Skeletal muscle tissue (tissue), 4 donors: ENCODE measurements around the gene KCNH8. TPM values are rescaled to one million over a fixed set of nuclear protein-coding genes. Genes with fewer than 3 reads are reported as not detected.

Source experiments
- H3K27ac ChIP-seq: one replicate; pipeline ENCODE4 v1.7.0; 2013; ENCODE audit warnings: mild to moderate bottlenecking, low read depth, low read length, inconsistent platforms
- H3K27me3 ChIP-seq, 3 donors: one replicate each; pipeline ENCODE4 v1.7.0; 2013; ENCODE audit warnings: low read length in 3 of 3; ENCODE audit not compliant: control insufficient read depth in 3 of 3, insufficient read depth in 3 of 3
- H3K36me3 ChIP-seq, 3 donors: one replicate each; pipeline ENCODE4 v1.7.0; 2013; ENCODE audit warnings: low read length in 3 of 3; ENCODE audit not compliant: control insufficient read depth in 3 of 3, insufficient read depth in 3 of 3
- H3K4me1 ChIP-seq, 3 donors: one replicate each; pipeline ENCODE4 v1.7.0; 2013; ENCODE audit warnings: low read length in 3 of 3, mild to moderate bottlenecking in 3 of 3; ENCODE audit not compliant: control insufficient read depth in 3 of 3, insufficient read depth in 3 of 3
- H3K4me3 ChIP-seq, 3 donors: one replicate each; pipeline ENCODE4 v1.7.0; 2013; ENCODE audit warnings: low read length in 3 of 3
- H3K9ac ChIP-seq, 3 donors: one replicate each; pipeline ENCODE4 v1.7.0; 2013; ENCODE audit warnings: low read length in 3 of 3, mild to moderate bottlenecking in 3 of 3, moderate library complexity in 2 of 3, low read depth in 1 of 3
- H3K9me3 ChIP-seq, 3 donors: one replicate each; pipeline ENCODE4 v1.7.0; 2013; ENCODE audit warnings: low read length in 3 of 3; ENCODE audit not compliant: control insufficient read depth in 3 of 3
- total RNA-seq: library from RNA; depleted of rRNA; stranded (reverse); fragments of >200 nt; gene quantifications from one replicate; pipeline ENCODE4 v1.2.3, GENCODE V29; 2014
- donor health status: Osteomylitis.

KCNH8 gene
- total RNA-seq, 1 donor from 2014 or later: under 0.01 TPM

- no peaks in the 10 kb centered on the region for H3K9me3 ChIP-seq
- no peak overlapping the region for H3K27ac ChIP-seq
- no peak overlapping the region for H3K4me3 ChIP-seq
- no peaks in the 10 kb centered on the region for H3K4me1 ChIP-seq
- no peaks in the 10 kb centered on the region for H3K27me3 ChIP-seq
- H3K36me3 ChIP-seq: no peaks in the 10 kb centered on the region
- H3K9ac ChIP-seq: no peak overlapping the region
Observed at GRCh38 chr3:19342389-19342788, 194.1 kb downstream of the KCNH8 start.

GRCh38 chr3:19346759-19347158, 198.4 kb downstream of the KCNH8 start:
- Histone ChIP-seq H3K9me3 (no peaks in the 10 kb centered on the region), H3K36me3 (no peaks in the 10 kb centered on the region), H3K27ac (no peak overlapping the region), H3K4me3 (no peak overlapping the region), H3K9ac (no peak overlapping the region), H3K4me1 (no peaks in the 10 kb centered on the region), H3K27me3 (no peaks in the 10 kb centered on the region)

- no peak overlapping the region for H3K4me3 ChIP-seq
- H3K9ac ChIP-seq: no peak overlapping the region
- H3K9me3 ChIP-seq: no peaks in the 10 kb centered on the region
- H3K4me1 ChIP-seq: no peaks in the 10 kb centered on the region
- H3K36me3 ChIP-seq: no peaks in the 10 kb centered on the region
- H3K27me3 ChIP-seq: no peaks in the 10 kb centered on the region
- no peak overlapping the region for H3K27ac ChIP-seq
Observed at GRCh38 chr3:19347671-19348070, 199.4 kb downstream of the KCNH8 start.

GRCh38 chr3:19348500-19348899, 200.2 kb downstream of the KCNH8 start:
- Histone ChIP-seq H3K4me1 (no peaks in the 10 kb centered on the region), H3K27me3 (no peaks in the 10 kb centered on the region), H3K4me3 (no peak overlapping the region), H3K9me3 (no peaks in the 10 kb centered on the region), H3K36me3 (no peaks in the 10 kb centered on the region), H3K27ac (no peak overlapping the region), H3K9ac (no peak overlapping the region)

- Histone ChIP-seq H3K4me1 (no peaks in the 10 kb centered on the region), H3K4me3 (no peak overlapping the region), H3K27me3 (no peaks in the 10 kb centered on the region), H3K9ac (no peak overlapping the region), H3K9me3 (no peaks in the 10 kb centered on the region), H3K36me3 (no peaks in the 10 kb centered on the region), H3K27ac (no peak overlapping the region)
Observed at GRCh38 chr3:19348941-19349564, 200.7 kb downstream of the KCNH8 start.

- H3K9me3 ChIP-seq: no peaks in the 10 kb centered on the region
- no peak overlapping the region for H3K27ac ChIP-seq
- no peaks in the 10 kb centered on the region for H3K36me3 ChIP-seq
- H3K27me3 ChIP-seq: no peaks in the 10 kb centered on the region
- no peaks in the 10 kb centered on the region for H3K4me1 ChIP-seq
- H3K9ac ChIP-seq: no peak overlapping the region
- no peak overlapping the region for H3K4me3 ChIP-seq
Observed at GRCh38 chr3:19357947-19358346, 209.6 kb downstream of the KCNH8 start.

- Histone ChIP-seq H3K9ac (no peak overlapping the region), H3K36me3 (no peaks in the 10 kb centered on the region), H3K4me1 (no peaks in the 10 kb centered on the region), H3K9me3 (no peaks in the 10 kb centered on the region), H3K4me3 (no peak overlapping the region), H3K27me3 (no peaks in the 10 kb centered on the region), H3K27ac (no peak overlapping the region)
Observed at GRCh38 chr3:19363071-19363470, 214.8 kb downstream of the KCNH8 start.

- no peaks in the 10 kb centered on the region for H3K4me1 ChIP-seq
- H3K36me3 ChIP-seq: no peaks in the 10 kb centered on the region
- H3K9me3 ChIP-seq: no peaks in the 10 kb centered on the region
Observed at GRCh38 chr3:19364148-19364547, 215.8 kb downstream of the KCNH8 start.

GRCh38 chr3:19365471-19365870, 217.2 kb downstream of the KCNH8 start:
- Histone ChIP-seq H3K4me3 (no peak overlapping the region), H3K27me3 (no peaks in the 10 kb centered on the region), H3K36me3 (no peaks in the 10 kb centered on the region), H3K4me1 (no peaks in the 10 kb centered on the region), H3K9me3 (no peaks in the 10 kb centered on the region), H3K27ac (no peak overlapping the region), H3K9ac (no peak overlapping the region)

More at GRCh38 chr3:19364148-19364547, 215.8 kb downstream of the KCNH8 start:
- Histone ChIP-seq H3K27me3 (no peaks in the 10 kb centered on the region), H3K9ac (no peak overlapping the region), H3K4me3 (no peak overlapping the region), H3K27ac (no peak overlapping the region)

GRCh38 chr3:19384868-19385267, 236.6 kb downstream of the KCNH8 start:
- Histone ChIP-seq H3K4me1 (no peaks in the 10 kb centered on the region), H3K27ac (no peak overlapping the region), H3K27me3 (no peaks in the 10 kb centered on the region), H3K9me3 (peaks cover 0 to 3% (median 0%) of the 10 kb centered on the region in 3 donors), H3K9ac (no peak overlapping the region), H3K4me3 (no peak overlapping the region), H3K36me3 (no peaks in the 10 kb centered on the region)
